Measurements from ENCODE around the gene MFNG.

The MFNG gene

GRCh38 chr22:37427135-37427710, 59.0 kb downstream of the MFNG start, which contains the start of gene ELFN2:
TSS of gene ELFN2 (minus strand) at chr22:37427479. CDS start at chr22:37375534, 51,945 bp downstream.
- TF ChIP-seq GATA2 (IDR thresholded peaks at IDR 0.05; ENCODE audit: low read depth, low read length) (no peak), GATA3 (IDR thresholded peaks at IDR 0.05; ENCODE audit: low read depth, low read length) (no peak)

DNA sequence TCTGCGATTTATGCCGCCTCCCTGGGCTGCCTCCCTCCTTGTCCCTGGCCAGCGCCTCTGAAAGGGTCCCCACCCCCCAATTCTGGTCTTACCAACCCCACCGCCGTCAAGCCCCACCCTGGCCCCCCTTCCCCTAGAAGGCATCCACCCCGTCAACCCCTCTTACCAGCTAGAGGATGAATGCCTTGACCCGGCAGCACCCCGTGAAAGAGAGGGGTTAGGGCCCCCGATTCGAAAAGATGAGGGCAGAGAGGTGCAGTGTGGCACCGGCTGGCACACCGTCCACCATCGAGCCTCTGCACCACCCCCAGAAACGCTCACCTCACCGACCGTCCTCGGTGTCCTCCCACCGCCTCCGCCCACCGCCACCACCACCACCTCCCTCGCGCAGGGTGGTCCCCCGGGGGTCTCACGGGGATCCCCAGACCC, 59.5 kb downstream of the MFNG start:
- TF ChIP-seq GATA2 (IDR thresholded peaks at IDR 0.05; ENCODE audit: low read depth, low read length) (no peak), GATA3 (IDR thresholded peaks at IDR 0.05; ENCODE audit: low read depth, low read length) (no peak)

- TF ChIP-seq GATA2 (IDR thresholded peaks at IDR 0.05; ENCODE audit: low read depth, low read length) (no peak), GATA3 (IDR thresholded peaks at IDR 0.05; ENCODE audit: low read depth, low read length) (no peak)
These were observed 60.1 kb downstream of the MFNG start for GRCh38 chr22:37425800-37426705.

DNA sequence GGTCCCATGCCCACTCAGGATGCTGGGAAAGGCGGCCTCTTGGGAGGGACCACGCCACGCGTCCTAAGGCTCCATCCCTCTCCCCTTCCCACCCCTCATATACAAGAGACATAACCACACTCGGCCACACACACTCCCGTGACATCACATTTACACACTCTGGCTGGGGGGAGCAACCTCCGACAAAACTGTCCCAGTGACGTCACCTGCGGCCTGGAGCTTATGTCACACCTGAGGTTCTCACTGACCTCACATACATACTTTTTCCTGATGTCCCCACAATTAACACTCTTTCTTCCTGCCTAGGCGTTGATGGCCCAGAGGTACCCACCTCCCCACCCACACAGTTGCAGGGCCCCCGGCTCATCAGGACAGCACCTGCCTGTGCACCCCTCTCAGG, 60.8 kb downstream of the MFNG start:
- no peak for TF ChIP-seq GATA3 (IDR thresholded peaks at IDR 0.05; ENCODE audit: low read depth, low read length)
- TF ChIP-seq GATA2 (IDR thresholded peaks at IDR 0.05; ENCODE audit: low read depth, low read length) = no peak

- no peak for TF ChIP-seq GATA3 (IDR thresholded peaks at IDR 0.05; ENCODE audit: low read depth, low read length)
- no peak for TF ChIP-seq GATA2 (IDR thresholded peaks at IDR 0.05; ENCODE audit: low read depth, low read length)
These were observed 62.9 kb downstream of the MFNG start for GRCh38 chr22:37423283-37423682.

- TF ChIP-seq GATA3 (IDR thresholded peaks at IDR 0.05; ENCODE audit: low read depth, low read length) (no peak), GATA2 (IDR thresholded peaks at IDR 0.05; ENCODE audit: low read depth, low read length) (no peak)
These were observed 64.7 kb downstream of the MFNG start for GRCh38 chr22:37421468-37421877.

DNA sequence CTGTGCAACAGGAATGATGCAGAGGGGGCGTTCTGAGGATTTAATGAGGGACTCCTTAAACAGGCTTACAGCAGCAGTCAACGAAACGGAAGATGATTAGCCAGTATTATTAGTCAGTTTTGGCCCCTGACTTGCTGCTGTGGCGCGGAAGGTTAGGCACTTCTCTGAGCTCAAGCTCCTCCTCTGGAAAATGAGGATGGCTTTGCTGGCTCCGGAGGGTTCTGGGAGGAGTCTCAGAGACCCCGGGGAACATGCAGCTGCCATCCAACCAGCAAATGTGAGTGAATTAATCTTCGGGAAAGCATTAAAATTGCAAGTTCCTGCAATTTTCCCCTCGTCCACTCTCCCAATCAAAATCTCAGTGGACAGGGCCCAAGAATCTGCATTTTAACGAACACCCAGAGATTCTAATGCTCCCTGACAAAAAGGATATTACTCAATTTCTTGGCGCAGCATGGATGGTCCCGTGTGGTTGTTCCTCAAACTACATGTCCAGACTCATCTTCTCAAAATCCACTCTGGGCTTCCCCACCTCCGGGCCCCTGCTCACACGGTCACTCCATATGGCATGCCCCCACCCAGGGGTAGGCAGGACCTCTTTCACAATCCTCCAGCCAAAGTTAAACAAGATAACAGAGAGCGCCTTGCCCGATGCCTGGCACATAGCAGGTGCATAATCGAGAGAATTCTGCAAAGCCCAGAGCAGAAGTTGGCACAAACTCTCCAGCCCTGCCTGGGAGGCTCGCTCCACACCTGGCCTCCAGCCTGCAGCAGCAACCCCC, 65.3 kb downstream of the MFNG start:
- no peak for TF ChIP-seq GATA2 (IDR thresholded peaks at IDR 0.05; ENCODE audit: low read depth, low read length)
- TF ChIP-seq GATA3 (IDR thresholded peaks at IDR 0.05; ENCODE audit: low read depth, low read length) = no peak

DNA sequence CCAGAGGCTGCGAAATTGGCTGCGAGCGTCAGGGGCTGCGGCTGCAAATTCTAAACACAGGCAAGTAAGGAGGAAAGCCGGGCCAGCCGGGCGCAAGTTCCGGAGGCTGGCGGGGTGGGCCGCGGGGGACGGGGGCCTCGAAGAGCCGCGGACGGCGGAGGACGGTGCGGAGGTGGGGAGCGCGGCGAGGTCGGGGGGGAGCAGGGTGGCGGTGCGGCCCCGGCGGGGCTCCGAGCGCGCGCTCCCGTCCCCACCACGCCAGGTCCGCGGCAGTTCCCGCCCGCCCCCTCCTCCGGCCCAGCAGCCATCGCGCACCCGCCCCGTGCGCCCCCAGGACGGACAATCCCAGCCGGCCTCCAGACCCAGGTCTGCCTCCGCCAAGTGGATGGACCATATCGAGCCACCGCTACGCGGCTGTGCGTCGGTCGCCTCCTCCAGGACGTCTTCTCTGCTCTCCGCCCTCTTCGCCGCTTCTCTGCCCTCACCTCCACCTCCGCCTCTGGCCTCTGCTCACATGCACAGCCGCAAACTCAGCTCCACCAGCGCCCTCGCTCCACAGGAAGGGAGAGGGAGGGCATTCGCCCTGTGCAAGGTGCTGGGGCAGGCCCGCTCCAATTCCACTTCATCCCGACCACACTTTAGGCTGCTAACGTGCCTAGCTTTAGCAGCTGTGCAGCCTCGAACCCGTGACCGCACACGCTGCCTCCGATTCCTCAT, 66.1 kb downstream of the MFNG start:
- no peak for TF ChIP-seq GATA2 (IDR thresholded peaks at IDR 0.05; ENCODE audit: low read depth, low read length)
- no peak for TF ChIP-seq GATA3 (IDR thresholded peaks at IDR 0.05; ENCODE audit: low read depth, low read length)

DNA sequence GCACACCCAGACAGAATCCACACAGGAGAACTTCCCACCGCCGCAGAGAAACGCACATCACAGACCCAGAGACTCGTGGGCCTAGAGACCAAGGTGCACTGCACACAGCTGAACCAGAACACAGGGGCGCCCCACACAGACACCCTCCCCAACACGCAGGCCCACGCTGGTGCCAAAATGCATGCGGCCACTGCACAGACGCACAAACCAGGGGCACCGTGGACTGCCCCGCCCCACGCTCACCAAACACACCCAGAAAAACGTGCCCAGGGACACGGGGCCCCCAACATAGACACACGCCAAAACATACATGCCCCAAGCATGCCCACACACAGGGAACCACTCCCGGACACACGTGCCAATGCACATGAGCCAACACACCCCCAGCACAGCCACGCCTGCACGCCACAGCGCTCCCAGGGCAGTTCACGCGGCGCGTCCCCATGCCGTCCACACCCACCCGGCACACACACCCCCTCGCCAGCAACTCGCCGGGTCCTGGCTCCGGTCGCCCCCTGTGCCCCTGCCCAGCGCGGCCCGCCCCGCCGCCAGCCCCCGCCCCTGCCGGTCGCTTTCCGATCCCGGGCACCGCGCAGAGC, 66.7 kb downstream of the MFNG start:
- TF ChIP-seq GATA2 (IDR thresholded peaks at IDR 0.05; ENCODE audit: low read depth, low read length) (no peak), GATA3 (IDR thresholded peaks at IDR 0.05; ENCODE audit: low read depth, low read length) (no peak)
